Endothelial cell (in vitro differentiated cells): ENCODE results near the gene NECAP2. TPM values are rescaled to one million over a fixed set of nuclear protein-coding genes. Genes with fewer than 3 reads are reported as not detected.

ENCODE experiments used
- DNase-seq: peaks from one replicate; pipeline ENCODE4 v3.0.0; 2021; ENCODE audit warnings: low spot score
- H3K27ac Mint-ChIP-seq: one replicate; pipeline ENCODE4 v1.8.0; 2021; ENCODE audit warnings: mixed read lengths, inconsistent platforms; ENCODE audit not compliant: unreplicated experiment
- H3K27me3 Mint-ChIP-seq: one replicate; pipeline ENCODE4 v1.8.0; 2021; ENCODE audit warnings: mild to moderate bottlenecking, moderate library complexity, mixed read lengths, inconsistent platforms; ENCODE audit not compliant: unreplicated experiment
- H3K36me3 Mint-ChIP-seq: one replicate; pipeline ENCODE4 v1.8.0; 2021; ENCODE audit warnings: mild to moderate bottlenecking, low read depth, mixed read lengths, inconsistent platforms; ENCODE audit not compliant: unreplicated experiment
- H3K4me1 Mint-ChIP-seq: one replicate; pipeline ENCODE4 v1.8.0; 2021; ENCODE audit warnings: mild to moderate bottlenecking, mixed read lengths, inconsistent platforms; ENCODE audit not compliant: unreplicated experiment
- H3K4me3 Mint-ChIP-seq: one replicate; pipeline ENCODE4 v1.8.0; 2021; ENCODE audit warnings: mild to moderate bottlenecking, mixed read lengths, inconsistent platforms; ENCODE audit not compliant: unreplicated experiment
- H3K9me3 Mint-ChIP-seq: one replicate; pipeline ENCODE4 v1.8.0; 2021; ENCODE audit warnings: mixed read lengths, inconsistent platforms; ENCODE audit not compliant: unreplicated experiment
- total RNA-seq: library from RNA; stranded (reverse); fragmentation: NEBNext Ultra II Directional; extraction: Animal tissue kit (Norgen Biotek cat#: 25700); gene quantifications from one replicate; pipeline ENCODE4 v1.2.1, GENCODE V29; 2021; ENCODE audit not compliant: unreplicated experiment
- TF ChIP-seq, protein P1 (sequence below): fragments of 200-600 bp; sonication (generic); IDR thresholded peaks from one replicate; pipeline ENCODE4 v1.5.0; 2021; ENCODE audit warnings: antibody characterized with exemption; ENCODE audit not compliant: unreplicated experiment

The NECAP2 gene
- total RNA-seq, 1 donor from 2014 or later, result 192 TPM

DNA sequence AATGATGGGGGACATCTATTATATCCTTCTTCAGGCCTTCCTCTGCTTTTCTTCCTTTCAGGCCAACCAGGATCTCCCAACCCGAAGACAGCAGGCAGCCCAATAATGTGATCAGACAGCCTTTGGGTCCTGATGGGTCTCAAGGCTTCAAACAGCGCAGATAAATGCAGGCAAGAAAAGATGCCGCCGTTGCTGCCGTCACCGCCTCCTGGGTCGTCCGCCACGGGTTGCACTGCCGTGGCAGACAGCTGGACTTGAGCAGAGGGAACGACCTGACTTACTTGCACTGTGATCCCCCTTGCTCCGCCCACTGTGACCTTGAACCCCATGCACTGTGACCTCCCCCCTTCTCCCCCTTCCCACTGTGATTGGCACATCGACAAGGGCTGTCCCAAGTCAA is 45.5 kb upstream of the NECAP2 start:
- no peak for DNase-seq
- peaks cover 55% of the 10 kb centered on the region for H3K4me1 Mint-ChIP-seq
- no peaks in the 10 kb centered on the region for H3K9me3 Mint-ChIP-seq
- peaks cover 15% of the 10 kb centered on the region for H3K36me3 Mint-ChIP-seq
- no peak overlapping the region for H3K4me3 Mint-ChIP-seq
- peaks cover 2% of the 10 kb centered on the region for H3K27me3 Mint-ChIP-seq
- no peak overlapping the region for H3K27ac Mint-ChIP-seq
- TF ChIP-seq, protein P1, sequence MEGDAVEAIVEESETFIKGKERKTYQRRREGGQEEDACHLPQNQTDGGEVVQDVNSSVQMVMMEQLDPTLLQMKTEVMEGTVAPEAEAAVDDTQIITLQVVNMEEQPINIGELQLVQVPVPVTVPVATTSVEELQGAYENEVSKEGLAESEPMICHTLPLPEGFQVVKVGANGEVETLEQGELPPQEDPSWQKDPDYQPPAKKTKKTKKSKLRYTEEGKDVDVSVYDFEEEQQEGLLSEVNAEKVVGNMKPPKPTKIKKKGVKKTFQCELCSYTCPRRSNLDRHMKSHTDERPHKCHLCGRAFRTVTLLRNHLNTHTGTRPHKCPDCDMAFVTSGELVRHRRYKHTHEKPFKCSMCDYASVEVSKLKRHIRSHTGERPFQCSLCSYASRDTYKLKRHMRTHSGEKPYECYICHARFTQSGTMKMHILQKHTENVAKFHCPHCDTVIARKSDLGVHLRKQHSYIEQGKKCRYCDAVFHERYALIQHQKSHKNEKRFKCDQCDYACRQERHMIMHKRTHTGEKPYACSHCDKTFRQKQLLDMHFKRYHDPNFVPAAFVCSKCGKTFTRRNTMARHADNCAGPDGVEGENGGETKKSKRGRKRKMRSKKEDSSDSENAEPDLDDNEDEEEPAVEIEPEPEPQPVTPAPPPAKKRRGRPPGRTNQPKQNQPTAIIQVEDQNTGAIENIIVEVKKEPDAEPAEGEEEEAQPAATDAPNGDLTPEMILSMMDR, result no peak

DNA sequence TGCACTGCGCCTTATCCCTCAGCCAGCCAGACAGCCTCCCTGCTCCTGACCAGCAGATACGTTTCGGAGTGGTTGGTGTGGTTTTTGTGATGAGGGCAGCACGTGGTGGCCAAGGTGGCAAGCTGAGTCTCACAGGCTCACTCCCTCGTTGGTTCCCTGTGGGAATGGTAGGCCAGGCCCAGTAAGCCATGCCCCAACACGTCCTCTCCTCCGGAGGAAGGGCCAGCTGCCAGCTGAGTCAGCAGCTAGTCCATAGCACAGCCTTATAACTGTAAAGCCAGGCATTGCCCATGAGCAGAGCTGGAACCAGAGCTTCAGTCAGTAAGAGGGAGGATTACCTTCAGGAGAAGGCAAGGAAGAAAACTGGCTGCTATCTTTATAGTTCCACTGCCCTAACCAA is 43.9 kb upstream of the NECAP2 start:
- Mint-ChIP-seq H3K9me3 (no peaks in the 10 kb centered on the region), H3K27ac (peak overlapping the region; percentile 30), H3K36me3 (peaks cover 15% of the 10 kb centered on the region), H3K4me3 (peak overlapping the region; percentile 42), H3K4me1 (peaks cover 43% of the 10 kb centered on the region), H3K27me3 (peaks cover 4% of the 10 kb centered on the region)
- TF ChIP-seq, protein P1, result no peak
- DNase-seq, result no peak

DNA sequence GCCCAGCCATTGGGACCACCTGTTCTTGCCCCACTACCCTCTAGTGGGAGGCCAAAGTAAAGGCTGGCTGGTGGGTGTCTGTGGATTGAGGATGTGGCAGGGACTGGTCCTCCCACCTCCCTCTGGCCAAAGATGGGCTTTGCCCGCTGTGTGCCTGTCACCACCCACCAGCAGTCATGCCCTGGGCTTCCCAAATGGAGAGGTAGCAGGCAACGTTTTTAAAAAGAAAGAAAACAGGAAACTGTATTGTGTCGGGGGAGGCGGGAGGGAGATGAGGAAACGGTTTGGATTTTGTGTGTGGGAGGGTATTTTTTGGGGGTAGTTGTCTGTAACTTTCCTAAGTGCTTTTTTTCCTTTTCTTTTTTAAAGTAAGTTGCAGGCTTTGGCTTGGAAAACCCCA is 43.4 kb upstream of the NECAP2 start:
- H3K4me3 Mint-ChIP-seq, result peak overlapping the region; percentile 42
- peaks cover 4% of the 10 kb centered on the region for H3K27me3 Mint-ChIP-seq
- H3K36me3 Mint-ChIP-seq, result peaks cover 15% of the 10 kb centered on the region
- no peaks in the 10 kb centered on the region for H3K9me3 Mint-ChIP-seq
- H3K27ac Mint-ChIP-seq, result no peak overlapping the region
- TF ChIP-seq, protein P1, result no peak
- H3K4me1 Mint-ChIP-seq, result peaks cover 37% of the 10 kb centered on the region
- no peak for DNase-seq

DNA sequence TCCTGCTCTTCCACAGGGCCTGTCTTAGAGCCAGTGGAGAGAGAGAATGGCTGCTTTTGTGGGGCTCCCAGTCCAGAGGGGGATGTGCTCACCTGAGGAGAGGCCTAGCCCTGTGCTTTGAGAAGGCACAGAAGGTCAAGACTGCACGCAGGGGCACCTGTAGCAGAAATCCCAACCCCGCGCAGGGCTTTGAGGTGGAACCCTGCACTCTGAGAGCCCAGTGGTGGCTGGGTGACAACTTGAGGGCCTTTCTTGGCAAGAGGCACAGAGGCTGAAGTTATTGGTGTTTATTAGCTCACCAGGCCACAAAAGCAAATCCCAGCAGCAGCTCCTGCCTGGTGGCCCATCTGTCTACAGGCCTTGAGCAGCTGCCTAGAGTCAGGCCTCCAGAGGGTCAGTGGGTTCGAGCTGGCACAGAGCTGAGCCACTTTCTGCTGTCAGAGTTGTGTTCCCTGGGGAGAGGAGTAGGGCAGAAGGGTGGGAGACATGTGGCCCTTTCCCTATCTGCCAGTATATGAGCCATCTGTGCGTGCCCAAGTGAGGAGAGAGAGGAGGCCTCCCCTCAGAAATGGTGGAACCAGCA is 42.1 kb upstream of the NECAP2 start:
- TF ChIP-seq, protein P1, result no peak
- Mint-ChIP-seq H3K27ac (no peak overlapping the region), H3K4me3 (no peak overlapping the region), H3K36me3 (peaks cover 15% of the 10 kb centered on the region), H3K9me3 (no peaks in the 10 kb centered on the region), H3K27me3 (peaks cover 4% of the 10 kb centered on the region), H3K4me1 (peaks cover 26% of the 10 kb centered on the region)
- DNase-seq, result no peak

DNA sequence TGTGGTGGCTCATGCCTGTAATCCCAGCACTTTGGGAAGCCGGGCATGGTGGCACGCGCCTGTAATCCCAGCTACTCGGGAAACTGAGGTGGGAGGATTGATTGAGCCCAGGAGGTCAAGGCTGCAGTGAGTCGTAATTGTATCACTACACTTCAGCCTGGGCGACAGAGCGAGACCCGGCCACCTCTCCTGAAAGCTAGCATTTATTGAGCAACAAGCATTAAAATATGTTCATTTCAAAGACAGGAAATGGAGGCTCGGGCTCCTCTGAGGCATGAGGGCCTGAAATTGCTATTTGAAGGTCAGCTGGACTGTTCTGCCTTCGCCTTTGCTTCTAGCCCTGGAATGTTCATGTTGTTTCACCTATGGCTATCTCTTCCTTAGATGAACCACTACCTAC is 37.8 kb upstream of the NECAP2 start:
- H3K9me3 Mint-ChIP-seq, result no peaks in the 10 kb centered on the region
- no peaks in the 10 kb centered on the region for H3K4me1 Mint-ChIP-seq
- no peak for DNase-seq
- TF ChIP-seq, protein P1, result no peak
- no peak overlapping the region for H3K27ac Mint-ChIP-seq
- peaks cover 6% of the 10 kb centered on the region for H3K27me3 Mint-ChIP-seq
- no peak overlapping the region for H3K4me3 Mint-ChIP-seq
- no peaks in the 10 kb centered on the region for H3K36me3 Mint-ChIP-seq
